ENCODE data around the gene PMM2.

DNA sequence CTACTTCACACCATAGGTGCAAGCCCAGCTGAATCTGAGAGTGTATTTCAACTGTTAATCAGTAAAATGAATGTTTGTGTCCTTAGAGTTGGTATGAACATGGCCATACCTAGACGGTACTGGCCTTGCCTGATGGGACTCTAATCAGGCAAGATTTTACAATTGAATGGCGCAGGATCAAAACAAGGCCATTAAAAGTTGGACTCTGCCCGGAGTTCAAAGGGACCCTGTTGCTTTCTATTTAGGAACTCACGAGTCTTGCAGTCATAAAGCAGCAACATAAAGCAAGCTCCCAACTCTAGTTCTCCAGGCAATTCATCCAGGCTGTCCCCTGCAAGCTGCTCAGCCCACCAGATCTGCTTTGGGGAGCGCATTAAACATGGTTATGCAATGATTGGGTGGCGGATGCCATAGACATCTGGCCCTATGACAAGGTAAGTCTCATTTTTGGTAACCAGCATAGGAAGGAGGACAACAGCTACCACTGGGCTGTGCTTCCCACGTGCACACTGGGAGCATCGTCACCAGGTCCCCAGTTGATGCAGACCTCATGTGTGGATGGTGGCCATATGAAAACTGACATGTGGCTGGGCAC lies 9.0 kb upstream of the PMM2 start:
- TF ChIP-seq, protein P1, sequence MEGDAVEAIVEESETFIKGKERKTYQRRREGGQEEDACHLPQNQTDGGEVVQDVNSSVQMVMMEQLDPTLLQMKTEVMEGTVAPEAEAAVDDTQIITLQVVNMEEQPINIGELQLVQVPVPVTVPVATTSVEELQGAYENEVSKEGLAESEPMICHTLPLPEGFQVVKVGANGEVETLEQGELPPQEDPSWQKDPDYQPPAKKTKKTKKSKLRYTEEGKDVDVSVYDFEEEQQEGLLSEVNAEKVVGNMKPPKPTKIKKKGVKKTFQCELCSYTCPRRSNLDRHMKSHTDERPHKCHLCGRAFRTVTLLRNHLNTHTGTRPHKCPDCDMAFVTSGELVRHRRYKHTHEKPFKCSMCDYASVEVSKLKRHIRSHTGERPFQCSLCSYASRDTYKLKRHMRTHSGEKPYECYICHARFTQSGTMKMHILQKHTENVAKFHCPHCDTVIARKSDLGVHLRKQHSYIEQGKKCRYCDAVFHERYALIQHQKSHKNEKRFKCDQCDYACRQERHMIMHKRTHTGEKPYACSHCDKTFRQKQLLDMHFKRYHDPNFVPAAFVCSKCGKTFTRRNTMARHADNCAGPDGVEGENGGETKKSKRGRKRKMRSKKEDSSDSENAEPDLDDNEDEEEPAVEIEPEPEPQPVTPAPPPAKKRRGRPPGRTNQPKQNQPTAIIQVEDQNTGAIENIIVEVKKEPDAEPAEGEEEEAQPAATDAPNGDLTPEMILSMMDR (IDR thresholded peaks at IDR 0.05) = no peak
- TF ChIP-seq POLR2AphosphoS5 (IDR thresholded peaks at IDR 0.05) (no peak), POLR2A (IDR thresholded peaks at IDR 0.05) (no peak), EP300 (IDR thresholded peaks at IDR 0.05) (no peak)
